ENCODE measurements around the gene AJAP1. TPM values are rescaled to one million over a fixed set of nuclear protein-coding genes. Genes with fewer than 3 reads are reported as not detected.

Gene AJAP1
- total RNA-seq, 2 donors from 2014 or later, result 0.41 to 0.49 TPM

GRCh38 chr1:4736254-4736653, 81.8 kb downstream of the AJAP1 start:
- H3K27ac ChIP-seq, result no peak overlapping the region
- H3K9me3 ChIP-seq, result no peaks in the 10 kb centered on the region
- no peaks in the 10 kb centered on the region for H3K27me3 ChIP-seq (replicated peaks; ENCODE audit: insufficient read depth)
- no peak overlapping the region for H3K4me3 ChIP-seq
- ATAC-seq (ENCODE audit: insufficient number of reproducible peaks, low FRiP score, low read depth) (no peak), DNase-seq (ENCODE audit: low spot score) (no peak)
- H3K36me3 ChIP-seq, result no peaks in the 10 kb centered on the region
- TF ChIP-seq CTCF (IDR thresholded peaks at IDR 0.05), result no peak
- no peaks in the 10 kb centered on the region for H3K4me1 ChIP-seq (ENCODE audit: control insufficient read depth in 1 of 2, low read depth in 2 of 2)

- no peak for DNase-seq (ENCODE audit: low spot score)
- ATAC-seq (ENCODE audit: insufficient number of reproducible peaks, low FRiP score, low read depth), result no peak
- no peaks in the 10 kb centered on the region for H3K27me3 ChIP-seq (replicated peaks; ENCODE audit: insufficient read depth)
- no peak overlapping the region for H3K27ac ChIP-seq
- no peak for TF ChIP-seq CTCF (IDR thresholded peaks at IDR 0.05)
- H3K9me3 ChIP-seq, result no peaks in the 10 kb centered on the region
- H3K4me1 ChIP-seq (ENCODE audit: control insufficient read depth in 1 of 2, low read depth in 2 of 2), result no peaks in the 10 kb centered on the region
- H3K4me3 ChIP-seq, result no peak overlapping the region
- no peaks in the 10 kb centered on the region for H3K36me3 ChIP-seq
Measured at GRCh38 chr1:4741876-4742423, 87.5 kb downstream of the AJAP1 start.

- no peaks in the 10 kb centered on the region for H3K4me1 ChIP-seq (ENCODE audit: control insufficient read depth in 1 of 2, low read depth in 2 of 2)
- H3K9me3 ChIP-seq, result no peaks in the 10 kb centered on the region
- DNase-seq (ENCODE audit: low spot score), result no peak
- ATAC-seq (ENCODE audit: insufficient number of reproducible peaks, low FRiP score, low read depth), result no peak
- no peaks in the 10 kb centered on the region for H3K36me3 ChIP-seq
- H3K27ac ChIP-seq, result no peak overlapping the region
- no peaks in the 10 kb centered on the region for H3K27me3 ChIP-seq (replicated peaks; ENCODE audit: insufficient read depth)
- no peak overlapping the region for H3K4me3 ChIP-seq
- no peak for TF ChIP-seq CTCF (IDR thresholded peaks at IDR 0.05)
Measured at GRCh38 chr1:4743978-4744750, 89.8 kb downstream of the AJAP1 start.

- DNase-seq (ENCODE audit: low spot score) (no peak), ATAC-seq (ENCODE audit: insufficient number of reproducible peaks, low FRiP score, low read depth) (no peak)
- H3K4me1 ChIP-seq (ENCODE audit: control insufficient read depth in 1 of 2, low read depth in 2 of 2), result no peaks in the 10 kb centered on the region
- no peaks in the 10 kb centered on the region for H3K9me3 ChIP-seq
- H3K36me3 ChIP-seq, result no peaks in the 10 kb centered on the region
- H3K4me3 ChIP-seq, result no peak overlapping the region
- no peak for TF ChIP-seq CTCF (IDR thresholded peaks at IDR 0.05)
- no peaks in the 10 kb centered on the region for H3K27me3 ChIP-seq (replicated peaks; ENCODE audit: insufficient read depth)
- H3K27ac ChIP-seq, result no peak overlapping the region
Measured at GRCh38 chr1:4745560-4745959, 91.2 kb downstream of the AJAP1 start.

GRCh38 chr1:4749406-4749805, 95.0 kb downstream of the AJAP1 start:
- peaks cover 3% of the 10 kb centered on the region for H3K9me3 ChIP-seq
- ATAC-seq (ENCODE audit: insufficient number of reproducible peaks, low FRiP score, low read depth), result no peak

More at GRCh38 chr1:4749406-4749805, 95.0 kb downstream of the AJAP1 start:
- no peak for TF ChIP-seq CTCF (IDR thresholded peaks at IDR 0.05)
- Histone ChIP-seq H3K4me1 (ENCODE audit: control insufficient read depth in 1 of 2, low read depth in 2 of 2) (no peaks in the 10 kb centered on the region), H3K27ac (no peak overlapping the region), H3K4me3 (no peak overlapping the region), H3K27me3 (replicated peaks; ENCODE audit: insufficient read depth) (no peaks in the 10 kb centered on the region), H3K36me3 (no peaks in the 10 kb centered on the region)
- DNase-seq (ENCODE audit: low spot score), result no peak
